NCI-H82 treated with DMSO at 0.1 percent for 48 hours (cell line): Measurements from ENCODE around the gene LRRC3C.
"Not testable (repeated sequence)": the region's sequence is repeated elsewhere in the genome, so short reads cannot be mapped to it uniquely, and the experiment has no call there.

Experiments
- DNase-seq: peaks from one replicate; lab custom pipeline; 2025; ENCODE audit not compliant: unreplicated experiment; lab: John Stamatoyannopoulos, UW

LRRC3C gene

DNA sequence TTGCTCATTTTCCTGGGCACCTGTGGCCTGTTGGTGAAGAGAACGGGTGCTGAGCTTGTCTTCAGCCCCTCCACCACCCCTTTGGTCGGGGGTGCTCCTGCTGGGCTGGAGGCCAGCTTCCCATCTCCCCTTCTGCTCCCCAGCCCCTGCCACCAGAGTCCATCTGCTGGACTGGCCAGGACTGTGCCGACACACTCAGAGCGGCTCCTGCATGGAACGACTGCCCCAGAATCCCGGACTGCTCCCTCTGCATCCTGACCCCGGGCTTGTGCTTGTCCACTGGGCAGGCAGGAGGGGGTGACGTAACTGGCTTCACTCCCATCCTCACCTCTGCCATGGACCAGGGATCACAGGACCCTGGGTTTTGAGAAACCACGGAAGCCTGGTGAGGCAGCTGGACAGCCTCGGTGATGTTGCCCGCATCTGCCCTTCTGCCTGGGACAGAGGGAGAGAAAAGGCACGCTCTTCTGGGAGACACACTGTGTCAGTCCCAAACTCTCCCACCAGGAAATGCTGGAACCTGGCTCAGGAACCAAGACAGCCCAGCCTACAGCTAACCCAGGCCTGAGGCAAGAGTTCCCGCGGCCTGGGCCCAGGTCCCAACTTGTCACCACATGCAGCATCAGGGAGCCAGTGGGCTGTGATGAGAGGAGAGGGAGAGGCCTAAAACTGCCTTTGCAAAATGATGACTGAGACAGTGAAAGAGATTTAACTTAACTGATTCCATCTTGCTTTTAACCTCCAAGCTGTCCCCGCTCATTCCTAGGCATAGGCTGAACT is 19.2 kb downstream of the LRRC3C start:
- DNase-seq, result no peak

GRCh38 chr17:39948489-39948828 is 20.9 kb downstream of the LRRC3C start:
- DNase-seq, result not testable (repeated sequence)

GRCh38 chr17:39949028-39949427 is 21.5 kb downstream of the LRRC3C start:
- no peak for DNase-seq

DNA sequence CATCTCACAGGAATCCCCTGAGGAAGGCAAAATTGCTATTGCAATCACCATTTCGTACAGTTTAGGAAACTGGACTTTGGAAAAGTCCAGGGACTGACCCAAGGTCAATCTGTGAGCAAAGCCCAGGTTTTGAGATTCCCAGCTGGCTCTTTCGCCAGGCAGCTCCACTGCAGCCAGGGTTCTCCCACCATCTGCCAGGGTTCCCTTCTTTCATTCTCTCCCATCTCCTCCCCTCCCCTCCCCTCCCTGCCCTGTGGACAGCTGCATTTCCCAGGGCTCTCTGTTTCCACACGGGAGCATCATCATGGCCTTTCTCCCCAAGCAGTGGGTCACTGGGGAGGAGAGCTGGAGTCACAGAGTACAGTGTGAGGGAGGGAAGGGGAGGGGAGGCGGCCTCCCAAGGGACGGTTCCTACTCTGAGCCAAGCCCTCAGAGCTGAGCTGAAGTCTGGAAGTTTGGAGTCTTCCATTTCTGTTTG is 23.4 kb downstream of the LRRC3C start:
- DNase-seq, result no peak

DNA sequence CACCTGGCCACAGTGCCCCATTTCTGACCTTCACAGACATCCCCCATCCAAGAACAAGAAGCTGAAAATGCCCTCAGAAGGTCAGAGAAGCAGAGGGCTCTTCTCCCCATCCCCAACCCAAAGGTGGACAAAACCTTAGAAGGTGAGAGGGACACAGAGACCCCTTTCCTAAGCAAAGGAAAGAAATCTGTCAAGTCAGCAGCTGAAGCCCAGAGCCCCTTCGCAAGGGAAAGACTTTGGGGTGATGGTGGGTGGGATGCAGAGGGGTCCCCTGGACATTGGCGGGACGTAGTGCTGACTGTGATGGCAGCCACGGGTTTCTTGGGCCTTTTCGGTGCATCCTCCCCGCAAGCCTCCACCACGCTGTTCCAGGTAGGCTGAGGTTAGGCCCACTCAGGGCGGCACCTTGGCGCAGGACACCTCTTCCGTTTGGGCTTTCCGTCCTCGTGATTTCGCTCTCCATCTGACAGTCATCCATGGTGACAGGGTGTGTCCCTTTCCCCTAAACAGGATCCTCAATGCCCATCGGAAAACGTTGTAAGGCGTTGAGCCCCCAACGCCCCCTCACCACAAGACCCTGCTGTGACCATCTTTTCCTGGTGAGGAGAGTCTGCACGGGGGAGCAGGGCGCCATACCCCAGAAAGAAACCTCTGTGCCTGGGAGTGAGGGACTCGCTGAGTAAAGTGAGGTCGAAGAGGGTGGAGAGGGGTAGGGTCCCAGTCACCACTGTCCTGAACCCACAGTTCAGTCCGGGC is 24.6 kb downstream of the LRRC3C start:
- DNase-seq, result no peak

DNA sequence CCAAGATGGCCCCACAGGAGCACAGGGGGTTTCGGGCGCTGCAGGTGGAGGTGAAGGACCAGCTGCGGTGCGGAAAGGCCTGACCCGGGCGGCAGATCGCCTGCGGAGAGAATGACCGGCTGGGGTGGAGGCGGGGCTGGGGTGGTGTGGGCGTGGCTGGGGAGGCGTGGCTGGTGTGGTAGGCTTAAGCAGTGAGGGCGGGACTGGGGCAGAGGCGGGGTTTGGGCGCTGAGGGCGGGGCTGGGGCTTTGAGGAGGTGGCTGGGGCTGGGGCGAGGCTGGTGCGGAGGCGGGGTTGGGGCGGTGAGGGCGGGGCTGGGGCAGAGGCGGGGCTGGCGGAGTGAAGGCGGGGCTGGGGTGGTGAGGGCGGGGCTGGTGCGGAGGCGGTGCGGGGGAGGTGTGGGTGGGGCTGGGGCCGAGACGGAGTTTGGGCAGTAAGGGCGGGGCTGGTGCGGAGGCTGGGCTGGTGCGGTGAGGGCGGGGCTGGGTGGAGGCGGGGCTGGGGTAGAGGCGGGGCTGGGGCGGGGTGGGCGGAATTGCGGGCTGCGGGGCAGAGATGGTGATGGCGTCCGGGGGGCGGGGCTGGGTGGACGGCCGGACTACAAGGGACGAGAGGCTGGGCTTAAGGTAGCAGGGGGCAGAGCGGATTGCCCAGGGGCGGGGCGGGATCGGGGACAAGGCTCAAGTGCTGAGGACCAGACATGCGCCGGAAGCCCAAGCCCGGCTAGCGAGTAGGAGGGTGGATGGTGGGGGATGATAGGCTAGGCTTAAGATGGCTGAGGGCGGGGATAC is 25.3 kb downstream of the LRRC3C start:
- DNase-seq, result peak; percentile 97

GRCh38 chr17:39953471-39953888 is 25.9 kb downstream of the LRRC3C start:
- DNase-seq, result no peak

- no peak for DNase-seq
Observed at GRCh38 chr17:39954876-39955275, 27.3 kb downstream of the LRRC3C start.

GRCh38 chr17:39955726-39956225 is 28.2 kb downstream of the LRRC3C start:
- DNase-seq, result no peak

DNA sequence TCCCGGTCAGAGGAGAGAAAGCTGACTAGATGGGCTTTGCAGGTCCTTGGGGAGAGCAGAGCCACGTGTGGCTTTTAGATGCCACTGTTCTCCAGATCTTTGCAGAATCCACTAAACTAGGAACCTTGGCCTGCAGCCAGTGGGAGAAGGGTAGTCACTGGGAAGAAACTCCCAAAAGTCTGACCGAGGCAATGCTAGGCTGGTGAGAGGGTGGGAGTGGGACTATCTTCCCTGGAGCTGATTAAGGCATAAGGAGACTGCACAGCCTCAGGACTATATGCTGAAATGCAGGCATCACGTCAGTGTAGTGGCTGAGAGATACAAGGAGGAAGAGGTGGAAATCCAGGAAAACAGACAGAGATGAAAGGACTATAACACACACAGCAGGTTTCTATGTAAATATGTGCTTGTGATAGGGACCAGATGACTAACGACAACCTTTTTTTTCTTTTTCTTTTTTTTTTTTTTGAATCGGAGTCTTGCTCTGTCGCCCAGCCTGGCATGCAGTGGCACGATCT is 33.1 kb downstream of the LRRC3C start:
- DNase-seq, result no peak

DNA sequence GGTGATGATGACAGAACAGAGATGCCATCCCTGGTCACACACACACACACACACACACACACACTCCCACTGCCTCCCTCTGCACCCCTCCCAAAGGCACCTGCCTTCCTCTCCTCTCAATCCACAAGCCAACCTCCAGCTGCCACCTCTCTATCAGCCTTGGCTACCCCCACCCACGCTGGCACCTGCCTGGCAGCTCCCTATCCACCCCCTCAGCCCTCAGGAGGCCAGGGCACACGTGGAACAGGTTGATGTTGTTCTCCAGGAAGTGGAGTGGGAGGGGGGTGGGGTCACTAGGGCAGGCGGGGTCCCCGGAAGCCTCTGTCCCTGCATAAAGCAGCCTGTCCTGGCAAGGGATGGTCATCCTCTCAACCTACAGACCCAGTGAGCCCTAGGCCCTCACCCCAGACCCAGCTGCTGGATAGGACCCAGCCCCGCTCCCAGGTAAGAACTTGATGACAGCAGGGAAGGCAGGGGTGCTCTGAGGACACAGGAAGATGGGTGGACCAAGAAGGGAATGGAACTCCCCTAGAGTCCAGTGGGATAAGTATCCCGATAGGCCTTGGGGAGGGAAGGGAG is 35.2 kb downstream of the LRRC3C start, which contains the start of gene GSDMA:
TSS of gene GSDMA (plus strand) at position 363 of the 579 bp plus-strand sequence. CDS start 2,684 bp downstream, outside the sequence.
- no peak for DNase-seq

DNA sequence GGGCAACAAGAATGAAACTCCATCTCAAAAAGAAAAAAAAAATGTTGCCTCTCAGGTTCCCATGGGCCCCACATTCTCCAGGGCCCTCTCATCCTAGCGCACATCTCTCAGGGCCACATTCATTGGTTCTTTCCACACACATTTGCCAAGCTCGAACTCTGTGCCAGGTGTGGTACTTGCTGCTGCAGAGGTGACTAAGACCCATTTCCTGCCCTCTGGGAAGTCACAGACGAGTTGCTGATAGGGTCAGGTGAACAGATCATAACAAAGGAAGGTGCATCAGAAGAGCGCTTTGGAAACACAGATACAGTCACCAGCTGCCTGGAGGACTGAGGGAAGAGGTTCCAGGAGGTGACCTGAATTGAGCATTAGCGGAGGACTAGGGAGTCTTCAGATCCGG is 36.3 kb downstream of the LRRC3C start:
- no peak for DNase-seq

- DNase-seq, result no peak
Observed at GRCh38 chr17:39965017-39965699, 37.6 kb downstream of the LRRC3C start.

DNA sequence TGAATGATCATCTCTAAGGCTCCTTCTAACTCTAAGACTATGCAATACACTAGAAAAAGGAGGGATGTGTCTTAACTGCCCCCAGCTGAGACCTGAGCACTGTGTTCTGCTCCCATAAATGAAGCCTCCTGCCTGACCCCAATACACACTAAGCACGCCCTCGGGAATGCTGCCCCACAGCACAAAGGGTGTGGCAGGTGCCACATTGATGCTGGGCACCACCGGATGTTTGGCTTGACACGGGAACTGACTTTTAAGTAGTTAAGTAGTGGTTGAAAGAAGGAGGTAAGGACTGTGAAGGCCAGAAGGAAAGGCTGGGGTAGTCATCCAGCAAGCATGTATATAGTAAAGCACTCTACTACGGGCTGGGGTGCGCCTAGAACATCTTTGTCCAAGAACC is 39.2 kb downstream of the LRRC3C start:
- no peak for DNase-seq

GRCh38 chr17:39968761-39969160 is 41.2 kb downstream of the LRRC3C start:
- no peak for DNase-seq

- DNase-seq, result no peak
Observed at GRCh38 chr17:39969375-39969774, 41.8 kb downstream of the LRRC3C start.

DNA sequence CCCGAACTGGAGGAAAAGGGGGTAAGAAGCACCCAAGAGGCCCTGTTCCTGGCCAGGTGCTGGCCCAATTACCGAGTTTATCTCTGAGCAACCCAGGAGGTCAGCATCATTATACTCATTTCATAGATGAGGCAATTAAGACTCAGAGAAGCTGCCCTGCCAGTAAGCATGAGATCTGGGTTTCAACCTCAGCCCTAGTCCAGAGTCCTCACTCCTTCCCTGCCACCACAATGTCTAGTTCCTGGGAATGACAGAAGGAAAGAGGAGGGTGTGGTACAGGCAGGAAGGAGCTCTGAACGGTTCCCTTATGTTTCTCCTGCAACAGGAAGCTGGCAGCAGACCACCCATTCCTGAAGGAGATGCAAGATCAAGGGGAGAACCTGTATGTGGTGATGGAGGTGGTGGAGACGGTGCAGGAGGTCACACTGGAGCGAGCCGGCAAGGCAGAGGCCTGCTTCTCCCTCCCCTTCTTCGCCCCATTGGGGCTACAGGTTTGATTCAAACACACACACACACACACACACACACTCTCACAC is 42.7 kb downstream of the LRRC3C start:
- no peak for DNase-seq

- DNase-seq, result no peak
Observed at GRCh38 chr17:39971076-39971603, 43.6 kb downstream of the LRRC3C start.

DNA sequence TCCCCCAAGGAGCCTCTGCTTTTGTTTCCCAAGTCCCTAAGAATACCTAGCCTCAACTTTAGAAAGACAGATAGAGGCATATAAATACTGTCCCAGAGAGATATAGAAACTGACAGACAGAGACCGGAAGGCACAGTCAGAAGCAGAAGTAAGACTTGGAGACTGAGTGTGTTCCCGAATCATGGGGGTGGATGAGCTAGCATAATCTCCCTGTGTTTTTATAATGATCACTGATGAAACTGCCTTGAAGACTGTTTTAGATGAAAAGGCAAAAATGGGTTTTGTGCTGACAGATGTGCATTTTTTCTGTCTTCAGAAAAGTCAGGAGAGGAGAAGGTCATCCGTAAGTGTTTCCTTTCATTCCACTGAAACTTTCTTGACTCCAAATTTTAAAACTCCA is 44.7 kb downstream of the LRRC3C start:
- DNase-seq, result no peak

GRCh38 chr17:39973496-39973895 is 46.0 kb downstream of the LRRC3C start:
- no peak for DNase-seq
